Activated CD8-positive, alpha-beta T cell treated with anti-CD3 and anti-CD28 coated beads for 36 hours (primary cell): Measurements from ENCODE around the gene C17orf113. TPM values are rescaled to one million over a fixed set of nuclear protein-coding genes. Genes with fewer than 3 reads are reported as not detected.
A peak's percentile ranks its signal among the peaks of the same experiment; 100 is the strongest.

ENCODE experiments used
- ATAC-seq: fragments of 200-7000 bp; cut with Tn5 transposase; one replicate; pipeline ENCODE4 v1.10.0; 2021; ENCODE audit warnings: mild to moderate bottlenecking, moderate library complexity
- CTCF ChIA-PET: fragments of 350-600 bp; sonication (Branson Sonifier 250); formaldehyde crosslinking; loops from one replicate; lab custom pipeline; 2021; ENCODE audit warnings: antibody characterized with exemption; lab: Charles Lee
- POLR2A ChIA-PET: fragments of 350-600 bp; sonication (Branson Sonifier 250); formaldehyde crosslinking; loops from one replicate; lab custom pipeline; 2021; ENCODE audit warnings: antibody characterized with exemption; lab: Charles Lee
- DNase-seq: peaks from one replicate; pipeline ENCODE4 v3.0.0-alpha.2; 2020
- H3K27ac Mint-ChIP-seq: one replicate; pipeline ENCODE4 v1.8.0; 2021; ENCODE audit warnings: mild to moderate bottlenecking, mixed read lengths
- H3K27me3 Mint-ChIP-seq: one replicate; pipeline ENCODE4 v1.8.0; 2021; ENCODE audit warnings: mixed read lengths
- H3K36me3 Mint-ChIP-seq: one replicate; pipeline ENCODE4 v1.8.0; 2021; ENCODE audit warnings: low read depth, mixed read lengths
- H3K4me1 Mint-ChIP-seq: one replicate; pipeline ENCODE4 v1.8.0; 2021; ENCODE audit warnings: low read depth, mixed read lengths
- H3K4me3 Mint-ChIP-seq: one replicate; pipeline ENCODE4 v1.8.0; 2021; ENCODE audit warnings: mild to moderate bottlenecking, moderate library complexity, mixed read lengths
- H3K9me3 Mint-ChIP-seq: one replicate; pipeline ENCODE4 v1.8.0; 2021; ENCODE audit warnings: mixed read lengths
- CTCF ChIP-seq: fragments of 200-600 bp; IDR thresholded peaks from one replicate; pipeline ENCODE4 v1.8.0; 2022; ENCODE audit warnings: antibody characterized with exemption, mild to moderate bottlenecking
- intact Hi-C: fragments of 100-400 bp; cut with micrococcal nuclease; formaldehyde crosslinking; loops from one replicate; pipeline ENCODE4 v1.10.0; 2022
- total RNA-seq, 2 experiments: library from RNA; stranded (reverse); gene quantifications; one replicate each; pipeline ENCODE4 v1.2.3, GENCODE V29; 2021

The C17orf113 gene
- total RNA-seq, 2 experiments from 2014 or later, result 0.72 to 0.77 TPM

GRCh38 chr17:42058063-42058462, 7.7 kb upstream of the C17orf113 start:
- no peaks in the 10 kb centered on the region for H3K9me3 Mint-ChIP-seq
- DNase-seq, result no peak
- intact Hi-C loops, result no loop called here

GRCh38 chr17:42056635-42057034, 6.2 kb upstream of the C17orf113 start:
- H3K27ac Mint-ChIP-seq, result no peak overlapping the region
- no peaks in the 10 kb centered on the region for H3K36me3 Mint-ChIP-seq
- peak; percentile 26 for DNase-seq
- POLR2A ChIA-PET, result interaction anchor here (0.9 to 1.7 kb wide), 3 partner anchors 9 to 16 kb away, joined by 3 to 4 read pairs (median 3); no protein-coding TSS in a partner anchor
- H3K9me3 Mint-ChIP-seq, result no peaks in the 10 kb centered on the region
- H3K27me3 Mint-ChIP-seq, result peaks cover 14% of the 10 kb centered on the region
- CTCF ChIA-PET, result interaction anchor here (0.9 to 5.6 kb wide), 3 partner anchors 10 to 125 kb away, joined by 3 to 30 read pairs (median 8); no protein-coding TSS in a partner anchor
- no peak for TF ChIP-seq CTCF
- H3K4me3 Mint-ChIP-seq, result no peak overlapping the region
- no peak for ATAC-seq
- H3K4me1 Mint-ChIP-seq, result peaks cover 4% of the 10 kb centered on the region
- intact Hi-C loops, result no loop called here

More at GRCh38 chr17:42058063-42058462, 7.7 kb upstream of the C17orf113 start:
- no peak for ATAC-seq
- H3K36me3 Mint-ChIP-seq, result no peaks in the 10 kb centered on the region
- ChIA-PET POLR2A (no interaction called here), CTCF (interaction anchor here (1.2 to 5.6 kb wide), 2 partner anchors 9 to 38 kb away, joined by 4 to 30 read pairs; partner anchors contain the start of gene NKIRAS2)
- TF ChIP-seq CTCF, result no peak
- no peak overlapping the region for H3K4me3 Mint-ChIP-seq
- H3K27ac Mint-ChIP-seq, result no peak overlapping the region
- peaks cover 5% of the 10 kb centered on the region for H3K4me1 Mint-ChIP-seq
- H3K27me3 Mint-ChIP-seq, result peaks cover 8% of the 10 kb centered on the region

- DNase-seq, result no peak
- no peaks in the 10 kb centered on the region for H3K9me3 Mint-ChIP-seq
- peak; percentile 28 for ATAC-seq
Observed at GRCh38 chr17:42055496-42055895, 5.1 kb upstream of the C17orf113 start.

GRCh38 chr17:42055027-42055426, 4.6 kb upstream of the C17orf113 start:
- DNase-seq (no peak), ATAC-seq (no peak)
- no peaks in the 10 kb centered on the region for H3K36me3 Mint-ChIP-seq
- POLR2A ChIA-PET, result interaction anchor here (0.9 to 1.5 kb wide), 3 partner anchors 18 to 88 kb away, joined by 3 read pairs; no protein-coding TSS in a partner anchor
- peaks cover 4% of the 10 kb centered on the region for H3K4me1 Mint-ChIP-seq
- no peak overlapping the region for H3K4me3 Mint-ChIP-seq
- no peak overlapping the region for H3K27ac Mint-ChIP-seq
- CTCF ChIA-PET, result interaction anchor here (1.1 to 5.6 kb wide), 4 partner anchors 12 to 129 kb away, joined by 3 to 30 read pairs (median 6); no protein-coding TSS in a partner anchor
- intact Hi-C loops, result no loop called here
- no peaks in the 10 kb centered on the region for H3K9me3 Mint-ChIP-seq
- H3K27me3 Mint-ChIP-seq, result peaks cover 22% of the 10 kb centered on the region
- no peak for TF ChIP-seq CTCF

More at GRCh38 chr17:42055496-42055895, 5.1 kb upstream of the C17orf113 start:
- peaks cover 22% of the 10 kb centered on the region for H3K27me3 Mint-ChIP-seq
- CTCF ChIA-PET, result interaction anchor here (0.7 to 5.6 kb wide), 5 partner anchors 12 to 128 kb away, joined by 3 to 30 read pairs (median 4); no protein-coding TSS in a partner anchor
- intact Hi-C loops, result no loop called here
- POLR2A ChIA-PET, result interaction anchor here (0.9 to 1.7 kb wide), 4 partner anchors 10 to 88 kb away, joined by 3 to 4 read pairs (median 3); no protein-coding TSS in a partner anchor
- H3K4me1 Mint-ChIP-seq, result peaks cover 4% of the 10 kb centered on the region
- H3K36me3 Mint-ChIP-seq, result no peaks in the 10 kb centered on the region
- H3K4me3 Mint-ChIP-seq, result no peak overlapping the region
- no peak for TF ChIP-seq CTCF
- no peak overlapping the region for H3K27ac Mint-ChIP-seq

- no peak for DNase-seq
- Mint-ChIP-seq H3K36me3 (no peaks in the 10 kb centered on the region), H3K4me1 (peaks cover 6% of the 10 kb centered on the region), H3K9me3 (no peaks in the 10 kb centered on the region), H3K27ac (no peak overlapping the region), H3K4me3 (no peak overlapping the region), H3K27me3 (peaks cover 29% of the 10 kb centered on the region)
- no peak for ATAC-seq
- ChIA-PET CTCF (interaction anchor here (0.9 to 5.6 kb wide), 2 partner anchors 13 to 91 kb away, joined by 3 to 30 read pairs; no protein-coding TSS in a partner anchor), POLR2A (no interaction called here)
- intact Hi-C loops, result no loop called here
- no peak for TF ChIP-seq CTCF
Observed at GRCh38 chr17:42053731-42054500, 3.5 kb upstream of the C17orf113 start.
